HG02623 (cell line): Measurements from ENCODE around the gene ARHGEF25.
"Not testable (repeated sequence)": the region's sequence is repeated elsewhere in the genome, so short reads cannot be mapped to it uniquely, and the experiment has no call there.

Experiments
- ATAC-seq: cut with Tn5 transposase; IDR thresholded peaks from one replicate; pipeline ENCODE4 v1.9.1; 2021; ENCODE audit warnings: moderate library complexity; ENCODE audit not compliant: unreplicated experiment

Gene ARHGEF25

GRCh38 chr12:57632958-57633840, 22.0 kb downstream of the ARHGEF25 start, which contains the start of gene B4GALNT1:
Gene B4GALNT1, minus strand, starts transcription at chr12:57633201. Its CDS starts 1,069 bp downstream, at chr12:57632132.
- ATAC-seq = peak; percentile 77

GRCh38 chr12:57636731-57637130, 25.5 kb downstream of the ARHGEF25 start:
- not testable (repeated sequence) for ATAC-seq

- no peak for ATAC-seq
These were observed 26.1 kb downstream of the ARHGEF25 start for GRCh38 chr12:57637364-57637763.

GRCh38 chr12:57638096-57638495, 26.9 kb downstream of the ARHGEF25 start:
- no peak for ATAC-seq

GRCh38 chr12:57640175-57641042, 29.2 kb downstream of the ARHGEF25 start:
- ATAC-seq = no peak

- no peak for ATAC-seq
These were observed 30.6 kb downstream of the ARHGEF25 start for GRCh38 chr12:57641699-57642442.

- ATAC-seq = not testable (repeated sequence)
These were observed 34.9 kb downstream of the ARHGEF25 start for GRCh38 chr12:57645990-57646658.

GRCh38 chr12:57646659-57647049, 35.4 kb downstream of the ARHGEF25 start:
- ATAC-seq = not testable (repeated sequence)

- ATAC-seq = no peak
These were observed 42.8 kb downstream of the ARHGEF25 start for GRCh38 chr12:57654042-57654441.

- ATAC-seq = no peak
These were observed 44.5 kb downstream of the ARHGEF25 start for GRCh38 chr12:57655541-57656240.

GRCh38 chr12:57656408-57656807, 45.2 kb downstream of the ARHGEF25 start:
- not testable (repeated sequence) for ATAC-seq

GRCh38 chr12:57657744-57658143, 46.5 kb downstream of the ARHGEF25 start:
- ATAC-seq = no peak

- ATAC-seq = no peak
These were observed 47.7 kb downstream of the ARHGEF25 start for GRCh38 chr12:57658890-57659289.

GRCh38 chr12:57661376-57661775, 50.1 kb downstream of the ARHGEF25 start:
- ATAC-seq = no peak

GRCh38 chr12:57665066-57665820, 54.0 kb downstream of the ARHGEF25 start:
- ATAC-seq = not testable (repeated sequence)
